ENCODE data around the gene RPL39L.

DNA sequence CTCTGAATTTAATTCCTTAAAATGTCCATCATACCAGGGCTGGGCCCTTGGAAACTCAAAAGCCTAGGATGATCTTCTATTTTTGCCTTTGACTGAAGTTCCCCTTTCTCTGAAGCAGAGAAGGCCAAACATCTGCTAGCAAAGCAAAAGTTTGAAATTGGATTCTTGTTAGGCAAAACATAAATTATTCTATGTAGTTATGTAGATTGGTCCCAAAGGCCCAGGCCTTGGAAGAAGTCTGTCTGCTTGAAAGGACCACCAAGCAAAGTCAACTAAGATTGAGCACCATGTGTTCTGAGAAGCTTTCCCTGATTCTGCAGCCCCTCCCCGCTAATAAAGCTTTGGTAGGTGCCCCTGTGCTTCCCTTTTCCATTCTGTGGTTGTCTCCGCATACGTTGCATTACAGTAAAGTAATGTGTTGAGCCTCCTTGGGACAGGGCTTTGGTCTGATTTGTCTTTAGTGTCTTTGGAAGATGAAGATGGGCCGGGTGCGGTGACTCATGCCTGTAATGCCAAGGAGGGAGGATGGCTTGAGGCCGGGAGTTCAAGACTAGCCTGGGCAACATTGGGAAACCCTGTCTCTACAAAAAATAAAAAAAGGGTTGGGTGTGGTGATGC is 56.4 kb downstream of the RPL39L start:
- TF ChIP-seq, protein P1, sequence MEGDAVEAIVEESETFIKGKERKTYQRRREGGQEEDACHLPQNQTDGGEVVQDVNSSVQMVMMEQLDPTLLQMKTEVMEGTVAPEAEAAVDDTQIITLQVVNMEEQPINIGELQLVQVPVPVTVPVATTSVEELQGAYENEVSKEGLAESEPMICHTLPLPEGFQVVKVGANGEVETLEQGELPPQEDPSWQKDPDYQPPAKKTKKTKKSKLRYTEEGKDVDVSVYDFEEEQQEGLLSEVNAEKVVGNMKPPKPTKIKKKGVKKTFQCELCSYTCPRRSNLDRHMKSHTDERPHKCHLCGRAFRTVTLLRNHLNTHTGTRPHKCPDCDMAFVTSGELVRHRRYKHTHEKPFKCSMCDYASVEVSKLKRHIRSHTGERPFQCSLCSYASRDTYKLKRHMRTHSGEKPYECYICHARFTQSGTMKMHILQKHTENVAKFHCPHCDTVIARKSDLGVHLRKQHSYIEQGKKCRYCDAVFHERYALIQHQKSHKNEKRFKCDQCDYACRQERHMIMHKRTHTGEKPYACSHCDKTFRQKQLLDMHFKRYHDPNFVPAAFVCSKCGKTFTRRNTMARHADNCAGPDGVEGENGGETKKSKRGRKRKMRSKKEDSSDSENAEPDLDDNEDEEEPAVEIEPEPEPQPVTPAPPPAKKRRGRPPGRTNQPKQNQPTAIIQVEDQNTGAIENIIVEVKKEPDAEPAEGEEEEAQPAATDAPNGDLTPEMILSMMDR (IDR thresholded peaks at IDR 0.05; ENCODE audit: low read depth, low read length, poor library complexity, severe bottlenecking) = no peak
- TF ChIP-seq EZH2phosphoT487 (IDR thresholded peaks at IDR 0.05; ENCODE audit: borderline replicate concordance, low read length) = no peak

All from DOHH2 (cell line).